ENCODE measurements around the gene NFKB2.

DNA sequence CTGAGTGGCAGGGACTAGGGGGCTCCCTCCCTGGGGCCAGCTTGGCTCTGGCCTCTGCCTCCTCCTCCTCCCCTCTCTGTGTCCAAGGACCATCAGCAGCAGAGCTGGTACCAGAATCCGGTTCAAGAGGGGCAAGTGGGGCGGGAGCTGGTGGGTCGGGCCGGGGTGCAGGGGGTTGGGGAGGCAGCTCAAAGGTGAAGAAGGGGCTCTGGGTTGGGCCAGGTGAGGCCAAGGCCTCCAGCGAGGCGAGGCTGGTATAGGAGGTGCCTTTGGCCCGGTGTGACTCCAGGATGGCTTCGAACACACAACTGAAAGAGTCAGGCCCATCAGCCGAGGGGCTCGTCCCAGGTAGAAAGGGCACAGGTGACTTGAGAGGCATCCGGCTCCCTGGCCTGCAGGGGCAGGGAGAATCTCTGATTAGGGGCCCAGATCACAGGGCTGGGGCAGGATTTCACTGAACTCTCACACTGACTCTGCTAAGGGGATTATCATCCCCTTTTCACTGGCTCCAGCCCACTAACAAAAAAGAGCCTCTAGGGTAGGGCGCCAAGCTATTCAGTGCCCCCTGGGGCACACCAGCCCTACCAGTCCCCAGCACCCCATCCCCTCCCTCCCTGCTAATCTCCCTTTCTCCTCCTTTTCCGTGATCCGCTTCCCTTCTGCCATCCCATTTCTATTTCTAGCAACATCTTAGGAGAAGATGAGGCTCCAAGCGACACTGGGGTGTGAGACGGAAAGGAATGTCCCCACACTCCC is 18.5 kb downstream of the NFKB2 start:
- TF ChIP-seq CTCF (IDR thresholded peaks at IDR 0.05; ENCODE audit: insufficient read depth, low read length, poor library complexity, severe bottlenecking) (no peak), EZH2phosphoT487 (conservative IDR thresholded peaks at IDR 0.05; ENCODE audit: low read length) (no peak)
